Stimulated activated CD8-positive, alpha-beta memory T cell treated with anti-CD3 and anti-CD28 coated beads, Interleukin-4, amount 100 ng/mL, for 1 hour (primary cell): ENCODE measurements around the gene SPINK8.
"Not testable (repeated sequence)": the region's sequence is repeated elsewhere in the genome, so short reads cannot be mapped to it uniquely, and the experiment has no call there.

Experiments used
- DNase-seq, 2 donors: peaks; one replicate each; pipeline ENCODE4 v3.0.0-alpha.2; 2020; ENCODE audit warnings: low read depth in 2 of 2, low spot score in 1 of 2

Gene SPINK8

GRCh38 chr3:48333346-48334245 lies at the start of gene SPINK8:
TSS of gene SPINK8 (minus strand) at chr3:48333661. CDS start at chr3:48328341, 5,320 bp downstream.
- not testable (repeated sequence) for DNase-seq

DNA sequence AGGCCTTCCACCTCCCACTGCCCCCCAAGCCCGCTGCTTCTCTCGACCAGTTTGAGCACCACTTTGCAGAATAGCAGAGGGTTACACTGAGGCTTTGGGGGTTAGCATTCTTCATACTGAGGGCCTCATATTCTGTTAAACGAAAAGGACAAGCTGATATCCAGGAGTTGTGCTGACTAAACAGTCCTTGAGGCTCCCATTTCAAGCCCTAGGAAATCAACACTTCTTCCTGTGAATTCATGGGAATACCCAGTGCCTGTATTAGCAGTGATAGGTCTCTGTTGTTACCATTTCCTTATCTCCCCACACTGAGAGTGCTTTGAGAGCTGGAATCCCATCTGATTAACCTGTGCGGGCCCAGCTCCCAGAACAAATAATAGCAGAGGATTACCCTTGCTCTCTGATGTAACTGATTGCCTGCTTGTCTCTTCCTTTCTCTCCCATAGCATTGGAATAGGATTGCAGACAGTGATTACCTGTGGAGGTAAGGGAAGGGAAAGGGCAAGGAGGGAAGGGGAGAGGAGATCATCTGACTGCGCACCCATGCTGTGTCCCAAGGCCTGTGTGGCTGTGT lies 39.5 kb upstream of the SPINK8 start:
- DNase-seq: no peak

- no peak for DNase-seq
These were observed 38.9 kb upstream of the SPINK8 start for GRCh38 chr3:48372377-48372770.

DNA sequence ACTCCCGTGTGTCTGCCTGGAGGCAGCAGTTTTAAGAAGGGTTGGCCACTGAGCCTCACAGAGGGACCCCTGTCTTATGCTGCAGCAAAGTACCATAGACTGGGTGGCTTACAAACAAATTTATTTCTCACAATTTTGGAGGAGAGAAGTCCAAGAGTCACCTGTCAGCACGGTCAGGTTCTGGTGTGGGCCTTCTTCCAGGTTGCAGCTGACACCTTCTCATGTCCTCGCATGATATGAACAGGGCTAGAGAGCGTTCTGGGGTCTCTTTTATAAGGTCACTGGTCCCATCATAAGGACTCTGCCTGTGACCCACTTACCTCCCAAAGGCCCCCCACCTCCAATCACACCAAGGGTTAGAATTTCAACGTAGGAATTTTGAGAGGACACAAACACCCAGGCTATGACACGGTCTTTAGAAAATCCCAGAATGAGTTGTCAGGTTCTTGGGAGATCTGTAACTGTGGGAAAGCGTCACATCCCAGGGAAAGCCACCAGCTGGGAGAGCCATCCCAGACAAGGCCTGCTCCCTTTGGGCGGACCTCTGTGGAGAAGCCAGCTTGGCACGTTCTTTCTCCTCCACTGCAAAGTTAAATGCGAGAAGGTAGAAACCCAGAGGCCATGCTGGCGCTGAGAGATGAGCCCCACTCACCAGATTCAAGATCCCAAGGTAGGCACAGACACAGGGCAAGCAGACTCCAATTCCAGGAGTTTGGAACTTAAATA lies 38.4 kb upstream of the SPINK8 start, which contains the start of gene FBXW12:
Gene FBXW12, plus strand, starts transcription at position 569 of the 726 bp plus-strand sequence. CDS start 549 bp downstream, outside the sequence.
- DNase-seq: no peak

DNA sequence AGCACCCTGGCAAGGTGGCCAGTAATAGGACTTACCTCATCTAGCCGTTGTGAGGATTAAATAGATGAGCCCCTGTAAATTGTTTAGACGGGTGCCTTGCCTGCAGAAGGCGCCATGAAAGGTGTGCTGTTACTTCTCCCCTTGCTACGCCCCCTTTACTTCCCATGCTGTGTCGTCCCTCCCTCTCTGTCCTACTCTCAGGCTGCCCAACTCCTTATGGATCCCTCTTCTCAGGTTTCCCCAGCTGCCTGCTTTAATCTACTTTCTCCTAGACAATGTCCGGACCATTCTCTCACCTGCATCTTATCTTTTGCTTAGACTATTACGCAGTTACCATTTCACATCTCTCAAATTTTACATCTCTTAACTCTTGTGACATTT lies 36.9 kb upstream of the SPINK8 start:
- DNase-seq: no peak

- no peak for DNase-seq
These were observed 36.4 kb upstream of the SPINK8 start for GRCh38 chr3:48369693-48370332.

- no peak for DNase-seq
These were observed 33.7 kb upstream of the SPINK8 start for GRCh38 chr3:48367201-48367600.

GRCh38 chr3:48364840-48365239 lies 31.4 kb upstream of the SPINK8 start:
- no peak for DNase-seq

DNA sequence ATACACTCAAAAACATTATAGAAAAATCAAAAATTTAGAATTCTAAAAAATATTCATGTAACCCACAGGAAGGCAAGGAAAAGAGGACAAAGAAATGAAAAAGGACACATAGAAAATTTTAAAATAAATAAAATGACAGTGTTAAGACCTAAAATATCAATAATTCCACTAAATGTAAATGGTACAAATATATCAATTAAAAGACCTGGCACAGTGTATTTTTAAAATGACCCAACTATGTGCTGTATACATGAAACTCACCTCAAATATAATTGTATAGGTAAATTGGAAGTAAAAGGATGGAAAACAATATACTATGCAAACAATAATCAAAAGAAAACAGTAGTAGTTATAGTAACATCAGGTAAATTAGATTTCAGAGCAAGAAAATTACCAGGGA lies 28.5 kb upstream of the SPINK8 start:
- no peak for DNase-seq

GRCh38 chr3:48356419-48356818 lies 23.0 kb upstream of the SPINK8 start:
- no peak for DNase-seq

DNA sequence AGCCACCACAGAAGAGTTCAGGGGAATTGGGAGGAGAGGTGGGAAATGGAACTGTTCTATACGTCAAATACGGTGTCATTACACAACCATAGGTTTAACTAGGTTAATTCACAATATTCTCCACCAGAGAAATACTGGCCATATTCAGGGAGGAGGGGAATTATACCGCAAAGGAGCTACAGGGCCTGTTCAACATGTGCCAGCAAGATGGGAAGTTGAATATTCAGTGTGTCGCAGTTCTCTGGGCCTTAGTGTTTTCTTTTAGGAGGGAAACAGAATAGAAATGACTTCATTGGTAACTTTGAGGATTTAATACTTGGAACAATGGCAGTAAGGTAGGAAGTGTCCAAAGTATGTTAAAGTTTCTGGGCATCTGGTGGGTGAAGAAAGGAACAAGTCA lies 20.5 kb upstream of the SPINK8 start:
- no peak for DNase-seq

DNA sequence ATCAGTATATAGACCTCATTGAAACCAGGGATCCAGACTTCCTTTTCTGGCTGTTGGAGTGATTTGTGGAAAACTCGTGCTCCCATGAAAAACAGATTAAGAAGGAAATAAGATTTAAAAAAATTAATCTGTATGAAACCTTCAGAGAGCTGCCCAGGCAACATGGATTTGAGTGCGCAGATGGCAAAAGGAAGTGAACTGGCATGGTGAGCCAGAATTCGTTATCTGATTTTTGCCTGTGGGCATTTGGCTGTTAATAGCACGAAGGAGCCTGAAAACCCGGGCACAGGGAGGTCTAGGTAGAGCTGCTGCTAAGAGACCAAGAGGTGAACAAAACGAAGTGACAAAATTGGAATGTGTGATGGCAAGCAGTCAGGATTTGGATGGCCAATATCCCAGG lies 19.1 kb upstream of the SPINK8 start:
- no peak for DNase-seq

DNA sequence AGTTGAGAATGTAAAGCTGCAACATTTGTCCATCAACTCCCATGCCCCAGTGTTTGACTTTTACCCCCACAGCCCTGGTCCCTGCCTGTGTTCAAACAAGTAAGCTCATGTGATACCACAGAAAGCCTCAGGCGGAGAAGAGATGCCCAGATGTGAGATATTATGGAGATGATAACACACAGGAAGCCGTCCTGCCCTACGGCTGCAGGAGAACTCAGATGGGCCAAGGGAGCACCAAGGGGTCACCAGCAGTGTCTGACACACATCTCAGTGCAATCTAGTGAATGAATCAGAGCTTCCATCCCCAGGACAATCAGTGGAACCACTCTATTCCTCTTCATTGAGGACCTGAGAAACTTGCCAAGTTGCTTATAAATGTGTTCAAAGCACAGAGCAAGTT lies 14.0 kb upstream of the SPINK8 start:
- no peak for DNase-seq

- DNase-seq: no peak
These were observed 12.6 kb upstream of the SPINK8 start for GRCh38 chr3:48345946-48346572.

DNA sequence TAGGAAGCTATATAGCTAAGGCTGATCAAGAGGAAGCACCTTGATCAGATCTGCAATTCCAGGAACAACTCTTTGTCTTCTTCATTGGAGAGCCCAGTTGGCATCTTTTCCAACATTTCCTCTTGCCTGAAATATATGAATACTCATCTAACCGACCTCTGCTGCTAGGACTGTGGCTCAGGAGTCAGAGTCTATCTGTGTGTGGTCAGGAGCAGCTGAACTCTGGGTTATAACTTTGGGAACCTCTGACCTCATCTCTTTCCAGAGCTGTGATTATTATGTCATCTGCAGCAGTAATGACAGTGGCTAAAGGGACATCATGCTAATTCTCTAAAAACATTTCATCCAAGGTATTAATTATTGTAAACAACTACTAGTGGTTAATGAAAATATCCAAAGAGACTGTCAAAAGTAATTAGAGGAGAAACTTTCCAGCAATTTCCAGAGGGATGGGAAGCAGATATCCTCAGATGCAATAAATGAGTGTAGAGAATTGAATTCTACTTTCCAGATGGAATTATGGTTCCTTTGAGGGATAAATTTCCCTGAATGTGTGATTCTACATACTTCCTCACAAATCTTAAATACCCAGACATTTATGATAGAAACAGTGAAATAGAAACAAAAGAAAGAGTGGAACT lies 11.5 kb upstream of the SPINK8 start:
- DNase-seq: no peak

DNA sequence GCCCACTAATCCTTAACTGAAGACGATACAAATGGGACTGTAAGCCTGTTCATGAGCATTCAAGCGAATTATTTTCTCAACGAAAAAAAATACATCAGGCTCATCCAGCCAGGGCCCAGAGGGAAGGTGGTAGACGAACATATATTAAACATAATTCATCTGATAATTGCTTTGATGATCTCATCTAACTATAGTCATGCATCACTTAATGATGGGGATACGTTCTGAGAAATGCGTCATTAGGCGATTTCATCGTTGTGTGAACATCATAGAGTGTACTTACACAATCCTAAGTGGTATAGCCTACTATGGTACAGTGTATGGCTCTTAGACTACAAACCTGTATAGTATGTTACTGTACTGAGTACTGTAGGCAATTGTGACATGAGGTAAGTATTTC lies 10.0 kb upstream of the SPINK8 start:
- DNase-seq: no peak

- DNase-seq: no peak
These were observed 5.2 kb upstream of the SPINK8 start for GRCh38 chr3:48338635-48339034.

- not testable (repeated sequence) for DNase-seq
These were observed 4.1 kb upstream of the SPINK8 start for GRCh38 chr3:48337536-48337935.

GRCh38 chr3:48335286-48335685 lies 1.8 kb upstream of the SPINK8 start:
- DNase-seq: not testable (repeated sequence)

GRCh38 chr3:48334605-48335004 lies 1.1 kb upstream of the SPINK8 start:
- no peak for DNase-seq
